ENCODE data around the gene SLC31A1.

Gene SLC31A1

DNA sequence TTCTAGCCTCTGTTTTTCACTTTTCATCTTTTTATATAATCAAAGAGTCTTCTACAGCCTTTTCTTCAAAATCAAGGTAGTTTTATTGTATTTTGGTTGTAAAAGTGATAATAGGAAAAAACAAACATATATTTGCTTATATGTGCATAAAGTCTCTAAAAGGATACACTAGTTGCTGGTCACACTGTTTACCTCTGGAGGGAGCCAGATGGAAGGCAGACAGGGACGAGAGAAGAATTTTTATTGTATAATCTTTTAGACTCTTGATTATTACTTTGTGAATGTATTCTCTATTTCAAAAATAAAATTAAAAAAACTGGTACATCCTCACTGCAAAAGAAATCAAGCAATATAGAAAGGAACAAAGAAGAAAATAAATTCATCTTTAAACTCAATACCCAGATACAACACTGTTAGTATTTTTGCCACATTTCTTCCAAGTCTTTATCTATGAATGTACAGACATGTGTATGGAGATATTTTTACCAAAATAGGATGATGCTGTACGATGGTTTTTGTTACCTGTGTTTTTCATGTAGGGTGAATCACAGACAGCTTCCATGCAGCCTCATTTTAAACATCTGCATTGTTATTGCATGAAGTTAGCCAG, 88.0 kb downstream of the SLC31A1 start:
- DNase-seq = no peak

DNA sequence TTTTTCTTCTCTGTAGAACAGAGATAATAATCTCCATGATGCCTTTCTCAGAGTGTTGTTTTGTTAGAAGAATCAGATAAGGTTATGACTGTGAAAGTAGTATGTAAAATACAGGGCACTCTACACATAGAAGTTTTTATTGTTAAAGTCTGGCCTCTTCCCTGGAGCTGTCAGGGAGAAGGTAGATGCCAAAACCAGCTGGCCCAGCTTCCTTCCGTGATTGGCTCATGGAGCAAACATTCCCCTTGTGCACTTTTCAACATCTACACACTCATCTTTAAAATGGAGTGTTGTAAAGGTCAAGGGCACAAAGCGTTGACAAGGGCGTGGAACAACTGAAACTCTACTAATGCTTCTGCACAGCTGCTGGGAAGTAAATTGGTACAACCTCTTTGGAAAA, 89.2 kb downstream of the SLC31A1 start:
- DNase-seq = no peak

- no peak for DNase-seq
Observed at GRCh38 chr9:113311961-113312360, 90.6 kb downstream of the SLC31A1 start.

DNA sequence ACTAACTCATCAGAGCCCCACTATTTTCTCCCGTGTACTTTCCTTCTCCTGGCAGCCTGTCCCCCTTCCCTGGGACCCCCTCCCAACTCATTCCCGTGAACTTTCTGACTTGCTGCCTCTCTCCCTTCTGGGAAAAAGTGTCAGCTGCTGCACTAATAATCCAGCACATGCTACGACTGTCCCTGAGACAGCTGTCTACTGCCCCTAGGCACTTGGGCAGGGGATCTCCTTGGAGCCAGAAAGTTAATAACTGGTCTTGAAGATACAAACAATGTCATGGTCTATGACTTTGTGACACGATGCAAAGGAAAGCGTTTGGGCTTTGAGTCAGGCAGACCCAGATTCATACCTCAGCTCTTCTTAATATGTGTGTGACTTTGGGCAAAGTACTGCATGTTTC, 91.9 kb downstream of the SLC31A1 start:
- DNase-seq = no peak
